Large intestine (tissue), 3 donors: ENCODE measurements around the gene CLUH. TPM values are rescaled to one million over a fixed set of nuclear protein-coding genes. Genes with fewer than 3 reads are reported as not detected.
"Not testable (repeated sequence)": the region's sequence is repeated elsewhere in the genome, so short reads cannot be mapped to it uniquely, and the experiment has no call there.

ENCODE experiments used
- DNase-seq, 2 donors: peaks; one replicate each; pipeline versions ENCODE4 v3.0.0 to v3.0.0-alpha.2; 2013
- H3K27ac ChIP-seq: one replicate; pipeline ENCODE4 v1.5.1; 2013; ENCODE audit warnings: low read length
- H3K27me3 ChIP-seq: 2 replicates; pipeline ENCODE4 v1.6.1; 2013; ENCODE audit warnings: low read length; ENCODE audit not compliant: control insufficient read depth, insufficient read depth
- H3K36me3 ChIP-seq: 2 replicates; pipeline ENCODE4 v1.6.1; 2013; ENCODE audit warnings: low read length; ENCODE audit not compliant: control insufficient read depth, insufficient read depth
- H3K4me1 ChIP-seq: one replicate; pipeline ENCODE4 v1.6.1; 2013; ENCODE audit warnings: low read length; ENCODE audit not compliant: control insufficient read depth, insufficient read depth
- H3K4me3 ChIP-seq: one replicate; pipeline ENCODE4 v1.5.1; 2013; ENCODE audit warnings: low read length
- H3K9me3 ChIP-seq: one replicate; pipeline ENCODE4 v1.6.1; 2013; ENCODE audit warnings: mild to moderate bottlenecking, low read depth, low read length, moderate library complexity; ENCODE audit not compliant: control insufficient read depth
- WGBS: methylation state at CpG from one replicate; pipeline ENCODE4 v1.1.5; 2013; ENCODE audit warnings: low lambda C conversion rate; ENCODE audit not compliant: insufficient coverage; 5-methylcytosine and 5-hydroxymethylcytosine counted together
- polyA plus RNA-seq: library from polyadenylated mRNA; unstranded; fragments of 120-200 nt; gene quantifications from one replicate; pipeline ENCODE4 v1.2.1, GENCODE V29; 2013

Gene CLUH
- polyA plus RNA-seq, 1 donor, result 85.5 TPM

DNA sequence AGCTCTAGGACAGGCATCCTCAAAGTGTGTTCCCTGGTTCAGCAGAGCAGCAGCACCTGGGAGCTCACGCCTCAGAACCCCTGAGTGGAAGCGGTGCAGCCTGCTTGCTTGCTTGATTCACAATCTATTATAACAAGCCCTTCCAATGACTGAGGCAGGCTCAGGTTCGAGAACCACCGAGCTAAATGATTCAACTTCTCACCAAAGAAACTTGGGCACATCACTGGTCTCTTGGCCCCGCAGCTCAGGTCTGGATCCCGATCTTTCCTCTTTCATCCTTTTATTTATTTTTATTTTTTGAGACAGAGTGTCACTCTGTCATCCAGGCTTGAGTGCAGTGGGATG lies 24.5 kb downstream of the CLUH start:
- no peak overlapping the region for H3K27ac ChIP-seq
- WGBS, result 83% methylated on average over 1 of the region's 6 CpGs
- H3K4me1 ChIP-seq, result no peaks in the 10 kb centered on the region
- H3K4me3 ChIP-seq, result no peak overlapping the region
- peaks cover 40% of the 10 kb centered on the region for H3K36me3 ChIP-seq
- peaks cover 8% of the 10 kb centered on the region for H3K9me3 ChIP-seq
- DNase-seq, result no peak
- no peaks in the 10 kb centered on the region for H3K27me3 ChIP-seq

DNA sequence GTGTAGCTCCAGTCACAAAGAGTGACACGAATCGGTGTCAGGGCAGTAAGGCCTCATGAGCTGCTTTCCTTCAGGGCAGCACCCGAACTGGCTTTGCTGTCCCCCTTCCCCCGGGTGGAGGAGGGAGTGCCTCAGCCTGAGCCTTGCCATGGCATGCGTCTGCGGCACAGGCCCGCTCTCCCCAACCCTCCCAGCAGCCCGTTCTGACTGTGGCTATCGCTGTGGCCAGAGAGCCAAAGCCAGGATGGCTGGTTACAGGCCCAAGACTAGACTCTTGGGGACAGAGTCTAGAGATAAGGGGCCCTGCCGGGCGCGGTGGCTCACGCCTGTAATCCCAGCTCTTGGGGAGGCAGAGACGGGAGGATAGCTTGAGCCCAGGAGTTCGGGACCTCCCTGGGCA lies 25.9 kb downstream of the CLUH start:
- no peaks in the 10 kb centered on the region for H3K27me3 ChIP-seq
- H3K36me3 ChIP-seq, result peaks cover 41% of the 10 kb centered on the region
- no peaks in the 10 kb centered on the region for H3K4me1 ChIP-seq
- H3K27ac ChIP-seq, result no peak overlapping the region
- peaks cover 6% of the 10 kb centered on the region for H3K9me3 ChIP-seq
- H3K4me3 ChIP-seq, result no peak overlapping the region
- no peak for DNase-seq
- no CpG with 5 or more reads among the region's 15 CpGs for WGBS

DNA sequence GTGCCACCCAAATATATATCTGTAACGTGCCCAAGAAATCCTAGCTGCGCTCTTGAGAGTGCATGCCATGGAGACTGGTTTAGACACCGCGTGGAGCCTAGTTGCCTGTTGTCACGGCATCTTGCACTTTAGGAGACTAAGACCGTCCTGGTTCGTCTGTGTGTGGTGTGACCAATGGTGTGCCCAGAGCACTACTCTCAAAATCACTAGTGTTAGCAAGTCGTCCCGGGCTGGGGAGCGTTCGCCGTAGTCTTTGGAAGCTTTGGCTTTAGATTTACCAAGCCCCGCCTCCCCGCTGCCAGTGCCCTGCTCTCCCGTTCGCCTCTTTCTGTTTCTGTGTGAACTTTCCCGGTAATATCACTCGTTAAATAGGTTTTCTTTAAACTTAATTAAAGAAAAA lies 27.0 kb downstream of the CLUH start:
- DNase-seq, result no peak
- H3K4me3 ChIP-seq, result no peak overlapping the region
- H3K27ac ChIP-seq, result no peak overlapping the region
- no peaks in the 10 kb centered on the region for H3K9me3 ChIP-seq
- no peaks in the 10 kb centered on the region for H3K27me3 ChIP-seq
- 96% methylated on average over 4 of the region's 18 CpGs for WGBS
- H3K36me3 ChIP-seq, result peaks cover 41% of the 10 kb centered on the region
- H3K4me1 ChIP-seq, result no peaks in the 10 kb centered on the region

DNA sequence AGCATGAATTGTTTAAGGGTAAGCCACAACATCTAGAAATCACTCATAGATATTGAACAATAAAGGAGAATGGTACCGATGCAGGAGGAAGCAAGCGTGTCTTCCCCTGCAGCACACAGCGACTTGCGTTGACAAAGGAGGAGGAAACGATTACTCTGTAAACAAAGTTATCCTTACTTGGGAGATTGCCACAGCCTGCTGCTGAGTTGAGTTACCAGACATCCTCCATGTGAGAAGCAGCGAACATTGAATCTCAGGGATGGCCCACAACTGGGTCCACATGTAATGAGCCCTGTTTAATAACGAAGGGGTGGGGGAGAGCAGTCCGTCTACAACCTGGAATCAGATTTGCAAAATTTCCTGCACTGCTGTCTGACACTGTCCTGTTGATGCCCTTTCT lies 27.7 kb downstream of the CLUH start:
- Histone ChIP-seq H3K36me3 (peaks cover 40% of the 10 kb centered on the region), H3K4me3 (no peak overlapping the region), H3K27me3 (no peaks in the 10 kb centered on the region), H3K27ac (no peak overlapping the region), H3K9me3 (no peaks in the 10 kb centered on the region), H3K4me1 (no peaks in the 10 kb centered on the region)
- no peak for DNase-seq
- no CpG with 5 or more reads among the region's 8 CpGs for WGBS

DNA sequence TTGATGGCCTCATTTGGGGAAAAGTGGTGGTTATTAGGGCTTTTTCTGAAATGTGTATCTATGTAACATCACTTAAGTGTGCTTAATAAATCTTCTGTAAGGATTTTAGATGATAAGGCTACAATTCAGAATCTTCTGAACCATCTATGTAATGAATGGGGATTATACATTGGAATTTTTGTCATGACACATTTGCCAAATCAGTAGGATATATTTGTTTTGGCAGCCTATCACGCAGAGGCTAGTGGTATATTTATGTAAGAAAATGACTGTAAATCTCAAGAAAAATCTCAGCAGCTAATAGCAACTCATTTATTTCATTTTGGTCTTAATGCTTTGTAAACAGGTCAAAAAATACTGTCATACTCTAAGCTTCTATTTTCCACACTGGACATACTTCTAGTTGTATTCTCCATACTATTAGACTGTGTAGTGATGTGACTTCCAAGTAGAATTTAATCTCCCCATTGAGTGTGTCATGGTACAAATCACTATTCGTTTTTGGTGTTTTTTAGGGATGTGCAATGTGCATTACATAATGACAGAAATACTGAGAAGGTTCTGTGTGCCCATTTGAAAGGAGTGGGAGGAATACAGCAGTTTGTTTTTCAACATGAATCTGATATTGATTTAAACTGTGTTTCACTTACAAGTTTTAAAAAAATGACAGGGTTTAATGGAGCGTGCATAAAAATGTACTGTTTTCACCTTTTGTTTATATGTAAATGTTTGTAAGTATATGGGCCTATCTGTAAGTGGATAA lies 29.2 kb downstream of the CLUH start:
- Histone ChIP-seq H3K36me3 (peaks cover 41% of the 10 kb centered on the region), H3K4me1 (no peaks in the 10 kb centered on the region), H3K9me3 (no peaks in the 10 kb centered on the region), H3K27ac (no peak overlapping the region), H3K27me3 (no peaks in the 10 kb centered on the region), H3K4me3 (no peak overlapping the region)
- WGBS, result 70% methylated on average over 2 of the region's 3 CpGs
- no peak for DNase-seq

DNA sequence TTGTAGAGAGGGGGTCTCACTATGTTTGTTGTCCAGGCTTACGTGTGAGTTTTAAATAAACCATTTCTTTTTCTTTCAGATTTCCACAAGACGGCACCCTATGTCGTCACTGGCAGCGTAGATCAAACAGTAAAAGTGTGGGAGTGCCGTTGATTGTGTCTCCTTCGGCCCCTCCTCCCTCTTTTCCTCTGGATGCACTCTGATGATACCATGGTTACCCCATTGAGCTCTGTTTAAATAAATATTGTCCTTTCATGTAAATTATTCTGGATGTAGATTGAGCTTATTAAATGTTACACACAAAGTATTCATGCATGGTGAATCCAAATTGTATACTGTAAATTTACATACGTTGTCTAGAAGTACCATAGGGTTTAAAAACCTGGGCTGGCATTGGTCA lies 29.9 kb downstream of the CLUH start:
- DNase-seq, result no peak
- Histone ChIP-seq H3K36me3 (peaks cover 41% of the 10 kb centered on the region), H3K4me3 (no peak overlapping the region), H3K27me3 (no peaks in the 10 kb centered on the region), H3K4me1 (no peaks in the 10 kb centered on the region), H3K9me3 (no peaks in the 10 kb centered on the region), H3K27ac (no peak overlapping the region)
- WGBS, result no CpG with 5 or more reads among the region's 7 CpGs

DNA sequence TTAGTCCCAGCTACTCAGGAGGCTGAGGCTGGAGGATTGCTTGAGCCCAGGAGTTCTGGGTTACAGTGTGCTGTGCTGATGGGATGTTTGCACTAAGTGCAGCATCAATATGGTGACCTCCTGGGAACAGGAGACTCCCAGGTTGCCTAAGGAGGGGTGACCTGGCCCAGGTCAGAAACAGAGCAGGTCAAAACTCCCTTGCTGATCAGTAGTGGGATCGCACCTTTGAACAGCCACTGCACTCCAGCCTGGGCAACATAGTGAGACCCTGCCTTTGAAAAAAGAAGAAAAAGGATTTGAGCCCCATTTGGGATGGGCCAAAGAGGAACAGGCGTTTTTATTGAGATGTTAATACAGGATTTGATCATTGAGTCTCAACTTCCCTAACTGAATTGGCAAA lies 30.6 kb downstream of the CLUH start:
- H3K4me3 ChIP-seq, result no peak overlapping the region
- H3K9me3 ChIP-seq, result no peaks in the 10 kb centered on the region
- H3K27ac ChIP-seq, result no peak overlapping the region
- no peak for DNase-seq
- no peaks in the 10 kb centered on the region for H3K4me1 ChIP-seq
- 100% methylated on average over 1 of the region's 2 CpGs for whole genome bisulfite sequencing
- no peaks in the 10 kb centered on the region for H3K27me3 ChIP-seq
- H3K36me3 ChIP-seq, result peaks cover 45% of the 10 kb centered on the region

DNA sequence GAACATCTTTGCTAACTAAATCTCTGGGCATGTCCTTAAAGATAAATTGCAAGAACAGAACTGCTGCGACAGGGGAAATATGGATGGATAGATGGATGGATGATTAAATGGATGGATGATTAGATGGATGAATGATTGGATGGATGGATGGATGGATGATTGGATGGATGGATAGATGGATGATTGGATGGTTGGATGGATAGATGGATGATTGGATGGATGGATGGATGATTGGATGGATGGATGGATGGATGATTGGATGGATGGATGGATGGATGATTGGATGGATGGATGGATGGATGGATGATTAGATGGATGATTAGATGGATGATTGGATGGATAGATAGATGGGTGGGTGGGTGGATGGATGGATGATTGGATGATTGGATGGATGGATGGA lies 32.3 kb downstream of the CLUH start:
- H3K4me3 ChIP-seq, H3K9me3 ChIP-seq, DNase-seq, H3K27me3 ChIP-seq, H3K4me1 ChIP-seq, H3K27ac ChIP-seq: not testable (repeated sequence)
- 100% methylated on average over 1 of the region's 1 CpG for WGBS
- peaks cover 49% of the 10 kb centered on the region for H3K36me3 ChIP-seq

DNA sequence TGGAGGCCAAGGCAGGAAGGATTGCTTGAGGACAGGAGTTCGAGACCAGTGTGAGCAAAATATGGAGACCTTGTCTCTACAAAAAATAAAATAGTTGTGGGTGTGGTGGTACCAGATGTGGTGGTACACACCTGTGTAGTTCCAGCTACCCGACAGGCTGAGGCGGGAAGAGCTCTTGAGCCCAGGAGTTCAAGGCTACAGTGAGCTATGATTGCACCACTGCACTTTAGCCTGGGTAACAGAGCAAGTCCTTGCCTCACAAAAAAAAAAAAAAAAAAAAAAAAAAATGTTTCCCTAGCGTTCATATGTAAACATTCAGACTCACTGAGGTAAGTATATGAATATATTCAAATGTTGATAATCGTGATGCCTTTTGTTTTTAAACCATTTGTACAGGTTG lies 39.5 kb downstream of the CLUH start:
- peaks cover 67% of the 10 kb centered on the region for H3K36me3 ChIP-seq
- no peak for DNase-seq
- H3K27ac ChIP-seq, result no peak overlapping the region
- WGBS, result no CpG with 5 or more reads among the region's 5 CpGs
- no peaks in the 10 kb centered on the region for H3K9me3 ChIP-seq
- H3K4me3 ChIP-seq, result no peak overlapping the region
- no peaks in the 10 kb centered on the region for H3K27me3 ChIP-seq
- no peaks in the 10 kb centered on the region for H3K4me1 ChIP-seq

DNA sequence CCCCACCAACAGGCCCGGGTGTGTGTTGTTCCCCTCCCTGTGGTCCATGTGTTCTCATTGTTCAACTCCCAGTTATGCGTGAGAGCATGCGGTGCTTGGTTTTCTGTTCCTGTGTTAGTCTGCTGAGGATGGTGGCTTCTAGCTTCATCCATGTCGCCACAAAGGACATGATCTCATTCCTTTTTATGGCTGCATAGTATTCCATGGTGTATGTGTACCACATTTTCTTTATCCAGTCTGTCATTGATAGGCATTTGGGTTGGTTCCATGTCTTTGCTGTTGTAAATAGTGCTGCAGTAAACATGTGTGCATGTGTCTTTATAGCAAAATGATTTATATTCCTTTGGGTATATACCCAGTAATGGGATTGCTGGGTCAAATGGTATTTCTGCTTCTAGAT lies 51.2 kb downstream of the CLUH start:
- not testable (repeated sequence) for H3K9me3 ChIP-seq, H3K27ac ChIP-seq, H3K36me3 ChIP-seq, DNase-seq, H3K4me3 ChIP-seq, H3K27me3 ChIP-seq, H3K4me1 ChIP-seq
- no CpG with 5 or more reads among the region's 4 CpGs for WGBS

DNA sequence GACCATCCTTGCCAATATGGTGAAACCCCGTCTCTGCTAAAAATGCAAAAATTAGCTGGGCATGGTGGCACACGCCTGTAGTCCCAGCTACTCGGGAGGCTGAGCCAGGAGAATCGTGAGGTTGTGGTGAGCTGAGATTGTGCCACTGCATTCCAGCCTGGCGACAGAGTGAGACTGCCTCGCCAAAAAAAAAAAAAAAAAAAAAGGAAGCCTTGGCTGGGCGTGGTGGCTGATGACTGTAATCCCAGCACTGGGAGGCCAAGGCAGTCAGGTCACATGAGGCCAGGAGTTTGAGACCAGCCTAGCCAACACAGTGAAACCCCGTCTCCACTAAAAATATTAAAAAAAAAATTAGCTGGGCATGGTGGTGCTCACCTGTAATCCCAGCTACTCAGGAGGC lies 52.2 kb downstream of the CLUH start:
- not testable (repeated sequence) for H3K27ac ChIP-seq, H3K27me3 ChIP-seq, H3K4me1 ChIP-seq, H3K9me3 ChIP-seq, DNase-seq, H3K36me3 ChIP-seq, H3K4me3 ChIP-seq
- WGBS, result 60% methylated on average over 2 of the region's 8 CpGs
